ENCODE results near the gene GBP4. TPM values are rescaled to one million over a fixed set of nuclear protein-coding genes. Genes with fewer than 3 reads are reported as not detected.

The GBP4 gene
- total and polyA plus RNA-seq, 2 donors from 2014 or later: 9.0 to 11.0 TPM

DNA sequence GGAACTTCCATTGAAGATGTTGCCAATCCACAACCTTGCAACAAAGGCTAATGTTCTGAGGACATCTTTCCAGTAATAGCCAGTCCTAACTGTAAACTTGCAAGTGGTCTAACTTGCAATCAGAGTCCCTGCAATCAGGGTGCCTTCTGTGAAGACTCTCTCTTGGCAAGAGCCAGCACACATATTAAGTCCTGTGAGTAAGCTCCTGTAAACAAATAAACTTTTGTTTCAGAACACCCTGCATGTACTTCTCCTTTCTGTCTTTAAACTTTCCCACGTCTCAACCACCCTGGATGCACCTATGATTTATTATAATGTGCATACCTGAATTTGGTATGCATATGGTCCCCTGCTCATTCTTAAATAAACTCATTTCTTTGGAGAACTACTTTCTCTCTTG lies 32.0 kb downstream of the GBP4 start:
- Histone ChIP-seq H3K9me3 (ENCODE audit: control insufficient read depth in 2 of 3, insufficient read depth in 1 of 3, low read length in 3 of 3) (no peaks in the 10 kb centered on the region), H3K9ac (ENCODE audit: low read length in 3 of 3) (no peak overlapping the region), H3K27ac (ENCODE audit: low read depth in 2 of 2, low read length in 2 of 2) (no peak overlapping the region), H3K36me3 (ENCODE audit: control insufficient read depth in 2 of 3, insufficient read depth in 3 of 3, low read length in 3 of 3) (no peaks in the 10 kb centered on the region), H3K4me3 (ENCODE audit: low read length in 3 of 3) (no peak overlapping the region), H3K4me1 (ENCODE audit: control insufficient read depth in 2 of 3, insufficient read depth in 2 of 3, low read depth in 1 of 3, low read length in 3 of 3) (no peaks in the 10 kb centered on the region), H3K27me3 (ENCODE audit: control insufficient read depth, insufficient read depth, low read length) (no peaks in the 10 kb centered on the region)
- TF ChIP-seq, protein P1, sequence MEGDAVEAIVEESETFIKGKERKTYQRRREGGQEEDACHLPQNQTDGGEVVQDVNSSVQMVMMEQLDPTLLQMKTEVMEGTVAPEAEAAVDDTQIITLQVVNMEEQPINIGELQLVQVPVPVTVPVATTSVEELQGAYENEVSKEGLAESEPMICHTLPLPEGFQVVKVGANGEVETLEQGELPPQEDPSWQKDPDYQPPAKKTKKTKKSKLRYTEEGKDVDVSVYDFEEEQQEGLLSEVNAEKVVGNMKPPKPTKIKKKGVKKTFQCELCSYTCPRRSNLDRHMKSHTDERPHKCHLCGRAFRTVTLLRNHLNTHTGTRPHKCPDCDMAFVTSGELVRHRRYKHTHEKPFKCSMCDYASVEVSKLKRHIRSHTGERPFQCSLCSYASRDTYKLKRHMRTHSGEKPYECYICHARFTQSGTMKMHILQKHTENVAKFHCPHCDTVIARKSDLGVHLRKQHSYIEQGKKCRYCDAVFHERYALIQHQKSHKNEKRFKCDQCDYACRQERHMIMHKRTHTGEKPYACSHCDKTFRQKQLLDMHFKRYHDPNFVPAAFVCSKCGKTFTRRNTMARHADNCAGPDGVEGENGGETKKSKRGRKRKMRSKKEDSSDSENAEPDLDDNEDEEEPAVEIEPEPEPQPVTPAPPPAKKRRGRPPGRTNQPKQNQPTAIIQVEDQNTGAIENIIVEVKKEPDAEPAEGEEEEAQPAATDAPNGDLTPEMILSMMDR (IDR thresholded peaks at IDR 0.05; ENCODE audit: borderline replicate concordance, extremely low read depth, insufficient read depth): no peak
- intact Hi-C loops (cut with DNase I): no loop called here
- no peak for FAIRE-seq
- DNase-seq: no peak

DNA sequence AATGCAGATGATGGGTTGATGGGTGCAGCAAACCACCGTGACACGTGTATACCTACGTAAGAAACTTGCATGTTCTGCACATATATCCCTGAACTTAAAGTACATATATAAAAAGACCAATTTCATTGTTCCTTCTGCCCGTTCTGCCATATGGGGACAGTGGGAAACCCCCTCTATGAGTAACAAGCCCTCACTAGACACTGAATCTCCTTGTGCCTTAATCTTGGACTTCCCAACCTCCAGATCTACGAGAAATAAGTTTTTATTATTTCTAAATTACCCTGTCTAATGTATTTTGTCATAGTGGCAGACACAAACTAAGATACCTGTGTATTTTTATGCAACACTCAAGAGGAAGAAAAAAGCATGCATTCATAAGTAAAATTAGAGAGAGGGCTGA lies 32.9 kb downstream of the GBP4 start:
- H3K27ac ChIP-seq (ENCODE audit: low read depth in 2 of 2, low read length in 2 of 2): no peak overlapping the region
- TF ChIP-seq, protein P1 (IDR thresholded peaks at IDR 0.05; ENCODE audit: borderline replicate concordance, extremely low read depth, insufficient read depth): no peak
- H3K9me3 ChIP-seq (ENCODE audit: control insufficient read depth in 2 of 3, insufficient read depth in 1 of 3, low read length in 3 of 3): peaks cover 0 to 2% (median 0%) of the 10 kb centered on the region in 3 donors
- no peaks in the 10 kb centered on the region for H3K27me3 ChIP-seq (ENCODE audit: control insufficient read depth, insufficient read depth, low read length)
- no peak for DNase-seq
- no peaks in the 10 kb centered on the region for H3K4me1 ChIP-seq (ENCODE audit: control insufficient read depth in 2 of 3, insufficient read depth in 2 of 3, low read depth in 1 of 3, low read length in 3 of 3)
- FAIRE-seq: no peak
- no peaks in the 10 kb centered on the region for H3K36me3 ChIP-seq (ENCODE audit: control insufficient read depth in 2 of 3, insufficient read depth in 3 of 3, low read length in 3 of 3)
- no peak overlapping the region for H3K4me3 ChIP-seq (ENCODE audit: low read length in 3 of 3)
- intact Hi-C loops (cut with DNase I): no loop called here
- H3K9ac ChIP-seq (ENCODE audit: low read length in 3 of 3): no peak overlapping the region

DNA sequence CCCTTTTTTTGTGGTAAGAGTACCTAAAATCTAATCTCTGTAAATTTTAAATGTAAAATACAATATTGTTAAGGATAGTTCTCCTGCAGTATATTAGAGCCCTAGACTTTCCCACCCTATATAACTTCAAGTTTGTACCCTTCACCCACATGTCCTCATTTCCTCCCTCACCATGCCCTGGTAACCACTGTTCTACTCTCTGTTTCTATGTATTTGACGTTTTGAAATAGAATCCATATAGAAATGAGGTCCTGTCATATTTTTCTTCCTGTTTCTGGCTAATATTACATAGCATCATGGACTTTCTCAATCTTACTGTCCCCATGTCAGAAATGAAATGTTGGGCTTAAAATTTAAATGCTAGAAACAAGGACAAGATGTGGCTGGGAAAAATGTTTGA lies 47.7 kb downstream of the GBP4 start:
- no peak overlapping the region for H3K9ac ChIP-seq (ENCODE audit: low read length in 3 of 3)
- no peaks in the 10 kb centered on the region for H3K9me3 ChIP-seq (ENCODE audit: control insufficient read depth in 2 of 3, insufficient read depth in 1 of 3, low read length in 3 of 3)
- H3K27ac ChIP-seq (ENCODE audit: low read depth in 2 of 2, low read length in 2 of 2): no peak overlapping the region
- H3K27me3 ChIP-seq (ENCODE audit: control insufficient read depth, insufficient read depth, low read length): no peaks in the 10 kb centered on the region
- DNase-seq: no peak
- intact Hi-C loops (cut with DNase I): no loop called here
- no peak overlapping the region for H3K4me3 ChIP-seq (ENCODE audit: low read length in 3 of 3)
- no peaks in the 10 kb centered on the region for H3K4me1 ChIP-seq (ENCODE audit: control insufficient read depth in 2 of 3, insufficient read depth in 2 of 3, low read depth in 1 of 3, low read length in 3 of 3)
- H3K36me3 ChIP-seq (ENCODE audit: control insufficient read depth in 2 of 3, insufficient read depth in 3 of 3, low read length in 3 of 3): no peaks in the 10 kb centered on the region
- TF ChIP-seq, protein P1 (IDR thresholded peaks at IDR 0.05; ENCODE audit: borderline replicate concordance, extremely low read depth, insufficient read depth): no peak
- no peak for FAIRE-seq

DNA sequence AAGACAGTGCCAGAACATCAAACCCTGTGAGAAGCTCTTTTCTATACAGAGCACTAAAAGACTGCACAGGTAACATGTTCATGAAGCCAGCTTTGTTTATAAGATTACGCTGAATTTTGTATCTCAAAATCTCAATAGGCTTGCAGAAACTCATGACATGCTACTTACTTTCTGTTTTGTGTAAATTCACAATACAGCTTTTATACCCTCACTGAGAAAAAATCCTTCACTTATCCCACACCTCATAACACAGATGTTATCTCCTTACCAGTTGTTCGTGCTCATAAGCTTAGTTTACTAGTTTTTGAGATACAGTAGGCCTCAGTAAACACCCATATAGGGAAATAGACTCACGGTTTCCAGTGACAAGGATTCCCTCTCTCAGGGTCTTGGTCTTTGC lies 48.8 kb downstream of the GBP4 start:
- TF ChIP-seq, protein P1 (IDR thresholded peaks at IDR 0.05; ENCODE audit: borderline replicate concordance, extremely low read depth, insufficient read depth): no peak
- intact Hi-C loops (cut with DNase I): no loop called here
- no peaks in the 10 kb centered on the region for H3K4me1 ChIP-seq (ENCODE audit: control insufficient read depth in 2 of 3, insufficient read depth in 2 of 3, low read depth in 1 of 3, low read length in 3 of 3)
- H3K9ac ChIP-seq (ENCODE audit: low read length in 3 of 3): no peak overlapping the region
- FAIRE-seq (no peak), DNase-seq (no peak)
- no peaks in the 10 kb centered on the region for H3K9me3 ChIP-seq (ENCODE audit: control insufficient read depth in 2 of 3, insufficient read depth in 1 of 3, low read length in 3 of 3)
- no peak overlapping the region for H3K4me3 ChIP-seq (ENCODE audit: low read length in 3 of 3)
- no peaks in the 10 kb centered on the region for H3K36me3 ChIP-seq (ENCODE audit: control insufficient read depth in 2 of 3, insufficient read depth in 3 of 3, low read length in 3 of 3)
- H3K27ac ChIP-seq (ENCODE audit: low read depth in 2 of 2, low read length in 2 of 2): no peak overlapping the region
- no peaks in the 10 kb centered on the region for H3K27me3 ChIP-seq (ENCODE audit: control insufficient read depth, insufficient read depth, low read length)
